Sigmoid colon (tissue), 3 donors: ENCODE data around the gene CILP2.

Experiments
- POLR2A ChIP-seq, 2 donors: fragments of 450-650 bp; IDR thresholded peaks; one replicate each; pipeline ENCODE4 v1.6.1; 2016; ENCODE audit warnings: antibody characterized with exemption in 2 of 2, mild to moderate bottlenecking in 2 of 2, moderate library complexity in 2 of 2
- TF ChIP-seq, protein P1 (sequence below), 4 experiments: fragments of 450-650 bp in 3 of 4; fragments of 200-600 bp in 1 of 4; IDR thresholded peaks; one replicate each; pipeline ENCODE4 v1.5.1; 2016 to 2019; ENCODE audit warnings: antibody characterized with exemption in 4 of 4, mild to moderate bottlenecking in 3 of 4, moderate library complexity in 2 of 4

DNA sequence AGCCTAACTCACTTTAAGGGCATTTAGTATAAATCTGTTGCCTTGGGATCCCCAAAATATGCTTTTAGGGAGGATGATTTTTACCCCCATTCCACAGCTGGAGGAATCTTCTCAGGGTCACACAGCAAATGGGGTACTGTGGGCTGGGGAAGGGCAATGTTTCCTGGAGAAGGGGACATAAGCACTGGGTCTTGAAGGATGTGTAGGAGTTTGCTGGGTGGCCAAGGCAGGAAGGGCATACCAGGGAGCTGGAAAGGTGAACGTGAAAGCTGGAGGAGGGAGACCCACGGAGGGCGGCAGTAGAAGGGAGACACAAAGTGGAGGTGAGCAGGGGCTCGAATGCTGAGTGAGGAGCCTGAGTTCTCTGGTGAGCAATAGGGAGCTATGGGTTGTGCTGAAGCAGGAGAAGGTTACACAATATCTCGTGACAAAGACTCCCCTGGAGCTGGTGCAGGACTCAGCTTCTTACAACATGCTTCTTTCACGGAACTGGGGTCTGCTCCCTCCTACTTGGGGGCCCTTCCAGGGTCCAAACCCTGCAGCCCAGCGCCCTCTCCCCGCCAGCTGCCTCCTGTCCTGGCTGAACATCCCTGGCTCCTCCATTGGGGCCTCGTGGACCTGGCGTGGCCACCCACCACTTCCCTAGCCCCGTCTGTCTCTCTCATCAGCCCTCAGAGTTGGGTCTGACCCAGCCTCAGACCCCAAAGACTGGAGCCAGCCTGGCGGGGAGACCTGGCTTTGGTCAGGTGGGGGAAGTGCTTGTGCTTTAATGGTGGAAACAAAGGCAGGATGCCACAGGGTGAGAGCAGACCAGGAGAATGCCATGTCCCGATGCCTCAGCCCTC, 11.1 kb downstream of the CILP2 start:
- TF ChIP-seq, protein P1, sequence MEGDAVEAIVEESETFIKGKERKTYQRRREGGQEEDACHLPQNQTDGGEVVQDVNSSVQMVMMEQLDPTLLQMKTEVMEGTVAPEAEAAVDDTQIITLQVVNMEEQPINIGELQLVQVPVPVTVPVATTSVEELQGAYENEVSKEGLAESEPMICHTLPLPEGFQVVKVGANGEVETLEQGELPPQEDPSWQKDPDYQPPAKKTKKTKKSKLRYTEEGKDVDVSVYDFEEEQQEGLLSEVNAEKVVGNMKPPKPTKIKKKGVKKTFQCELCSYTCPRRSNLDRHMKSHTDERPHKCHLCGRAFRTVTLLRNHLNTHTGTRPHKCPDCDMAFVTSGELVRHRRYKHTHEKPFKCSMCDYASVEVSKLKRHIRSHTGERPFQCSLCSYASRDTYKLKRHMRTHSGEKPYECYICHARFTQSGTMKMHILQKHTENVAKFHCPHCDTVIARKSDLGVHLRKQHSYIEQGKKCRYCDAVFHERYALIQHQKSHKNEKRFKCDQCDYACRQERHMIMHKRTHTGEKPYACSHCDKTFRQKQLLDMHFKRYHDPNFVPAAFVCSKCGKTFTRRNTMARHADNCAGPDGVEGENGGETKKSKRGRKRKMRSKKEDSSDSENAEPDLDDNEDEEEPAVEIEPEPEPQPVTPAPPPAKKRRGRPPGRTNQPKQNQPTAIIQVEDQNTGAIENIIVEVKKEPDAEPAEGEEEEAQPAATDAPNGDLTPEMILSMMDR (IDR thresholded peaks at IDR 0.05): no peak
- no peak for TF ChIP-seq POLR2A (IDR thresholded peaks at IDR 0.05)
